CD4-positive, alpha-beta T cell treated with Interleukin-17A for 4 hours (primary cell): ENCODE measurements around the gene HSF5.

Experiments
- DNase-seq: peaks from one replicate; pipeline ENCODE4 v3.0.0-alpha.2; 2020; ENCODE audit warnings: mixed read lengths

The HSF5 gene

DNA sequence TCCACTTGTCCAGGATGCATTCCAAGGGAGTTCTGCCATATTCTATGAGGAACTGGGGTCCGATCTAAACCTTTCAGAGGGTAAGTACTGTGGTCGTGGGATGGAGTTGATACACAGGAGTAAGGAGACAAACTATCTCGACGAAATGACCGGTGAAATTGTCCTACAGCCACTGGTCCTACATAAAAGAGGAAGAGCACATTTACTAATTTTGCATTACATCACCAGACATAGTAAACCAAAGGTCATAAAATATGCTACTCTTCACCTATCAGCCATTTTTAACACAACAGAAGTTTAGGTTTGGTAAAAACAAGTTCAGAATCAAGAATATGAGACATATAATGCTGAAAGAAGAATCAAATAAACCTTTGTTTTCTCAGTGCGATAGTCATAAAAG is 8.1 kb downstream of the HSF5 start:
- no peak for DNase-seq

DNA sequence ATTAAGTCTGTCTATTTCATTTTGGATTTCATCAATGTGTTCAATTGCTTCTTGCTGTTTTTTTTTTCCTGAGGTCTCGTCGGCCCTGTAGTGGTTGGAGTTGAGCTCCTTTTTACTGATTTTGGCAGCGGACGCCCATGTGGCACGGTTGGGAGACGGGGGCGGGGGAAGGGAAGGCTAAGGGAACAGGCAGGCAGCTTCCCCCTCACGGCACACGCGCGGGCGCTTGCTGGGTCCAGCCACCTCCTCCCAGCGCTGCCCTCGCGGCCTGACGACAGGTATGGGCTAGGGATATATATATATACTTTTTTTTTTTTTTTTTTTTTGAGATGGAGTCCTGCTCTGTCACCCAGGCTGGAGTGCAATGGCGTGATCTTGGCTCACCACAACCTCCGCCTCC is 11.4 kb downstream of the HSF5 start:
- no peak for DNase-seq

DNA sequence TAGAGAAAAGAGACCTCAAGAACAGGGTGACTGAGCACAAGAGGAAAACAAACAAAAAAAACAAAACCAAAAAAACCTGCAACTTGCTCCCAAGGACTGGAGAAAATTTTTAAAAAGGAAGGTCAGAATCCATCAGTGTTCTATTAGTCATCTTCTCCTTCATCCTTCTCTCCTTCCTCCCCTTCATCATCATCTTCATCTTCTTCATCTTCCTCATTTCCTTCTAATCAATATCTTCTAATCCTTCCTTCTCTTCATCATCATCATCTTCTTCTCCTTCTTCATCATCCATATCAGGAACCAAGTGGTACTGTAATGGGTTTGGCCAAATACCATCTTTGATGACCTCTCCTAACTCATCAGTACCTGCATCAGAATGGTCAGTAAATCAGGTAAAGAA is 12.2 kb downstream of the HSF5 start:
- no peak for DNase-seq

DNA sequence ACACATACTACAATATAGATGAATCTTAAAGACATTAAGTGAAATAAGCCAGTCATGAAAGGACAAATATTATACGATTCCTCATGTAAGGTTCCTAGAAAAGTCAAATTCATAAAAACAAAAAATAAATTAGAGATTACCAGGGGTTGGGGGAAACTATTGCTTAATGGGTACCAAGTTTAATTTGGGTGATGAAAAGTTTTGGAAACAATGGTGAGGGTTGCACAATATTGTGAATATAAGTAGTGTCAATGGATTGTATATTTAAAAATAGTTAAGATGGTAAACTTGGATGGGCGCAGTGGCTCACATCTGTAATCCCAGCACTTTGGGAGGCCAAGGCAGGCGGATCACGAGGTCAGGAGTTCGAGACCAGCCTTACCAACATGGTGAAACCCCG is 17.9 kb downstream of the HSF5 start:
- DNase-seq: no peak

DNA sequence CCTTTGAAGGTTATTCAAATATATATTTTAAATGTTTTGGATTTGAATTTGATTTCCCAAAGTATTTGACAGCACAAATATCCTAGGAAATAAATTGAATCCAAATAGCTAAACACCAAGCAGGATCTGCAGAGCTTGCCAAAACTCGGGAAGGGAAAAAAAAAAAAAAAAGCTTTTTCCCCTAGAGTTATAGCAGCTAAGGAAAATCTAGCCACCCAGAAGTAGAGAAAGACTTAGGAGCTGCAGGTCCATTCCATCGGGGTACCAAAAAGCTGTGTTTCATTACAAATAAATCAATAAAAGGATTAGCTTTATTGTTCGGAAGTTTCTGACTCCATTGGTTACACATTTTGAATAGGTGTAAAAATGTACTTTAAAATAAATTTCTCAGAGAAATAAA is 19.3 kb downstream of the HSF5 start:
- DNase-seq: no peak

DNA sequence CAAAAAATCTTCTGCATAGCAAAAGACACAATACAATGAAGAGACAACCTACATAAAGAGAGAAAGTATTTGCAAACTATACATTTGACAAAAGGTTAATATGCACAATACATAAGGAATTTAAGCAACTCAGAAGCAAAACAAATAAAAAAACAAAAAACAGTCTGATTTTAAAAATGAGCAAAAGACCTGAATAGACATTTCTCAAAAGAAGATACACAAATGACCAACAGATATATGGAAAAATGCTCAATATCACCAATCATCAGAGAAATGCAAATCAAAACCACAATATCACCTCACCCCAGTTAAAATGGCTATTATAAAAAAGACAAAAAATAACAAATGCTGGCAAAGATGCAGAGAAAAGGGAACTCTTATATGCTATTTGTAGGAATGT is 32.7 kb downstream of the HSF5 start:
- no peak for DNase-seq

DNA sequence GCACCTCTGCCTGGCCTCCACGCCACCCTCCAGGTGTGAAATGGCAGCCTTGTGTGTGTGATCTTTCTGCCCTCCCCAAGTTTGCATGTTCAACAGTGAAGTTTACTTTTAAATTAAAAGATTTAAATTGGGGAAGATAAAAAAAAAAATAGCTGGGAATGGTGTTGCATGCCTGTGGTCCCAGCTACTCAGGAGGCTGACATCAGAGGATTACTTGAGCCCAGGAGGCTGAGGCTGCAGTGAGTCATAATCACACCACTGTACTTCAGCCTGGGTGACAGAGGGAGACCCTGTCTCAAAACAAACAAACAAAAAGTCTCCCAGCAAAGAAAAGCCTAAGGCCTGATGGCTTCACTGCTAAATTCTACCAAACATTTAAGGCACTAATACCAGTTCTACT is 35.5 kb downstream of the HSF5 start:
- DNase-seq: no peak

DNA sequence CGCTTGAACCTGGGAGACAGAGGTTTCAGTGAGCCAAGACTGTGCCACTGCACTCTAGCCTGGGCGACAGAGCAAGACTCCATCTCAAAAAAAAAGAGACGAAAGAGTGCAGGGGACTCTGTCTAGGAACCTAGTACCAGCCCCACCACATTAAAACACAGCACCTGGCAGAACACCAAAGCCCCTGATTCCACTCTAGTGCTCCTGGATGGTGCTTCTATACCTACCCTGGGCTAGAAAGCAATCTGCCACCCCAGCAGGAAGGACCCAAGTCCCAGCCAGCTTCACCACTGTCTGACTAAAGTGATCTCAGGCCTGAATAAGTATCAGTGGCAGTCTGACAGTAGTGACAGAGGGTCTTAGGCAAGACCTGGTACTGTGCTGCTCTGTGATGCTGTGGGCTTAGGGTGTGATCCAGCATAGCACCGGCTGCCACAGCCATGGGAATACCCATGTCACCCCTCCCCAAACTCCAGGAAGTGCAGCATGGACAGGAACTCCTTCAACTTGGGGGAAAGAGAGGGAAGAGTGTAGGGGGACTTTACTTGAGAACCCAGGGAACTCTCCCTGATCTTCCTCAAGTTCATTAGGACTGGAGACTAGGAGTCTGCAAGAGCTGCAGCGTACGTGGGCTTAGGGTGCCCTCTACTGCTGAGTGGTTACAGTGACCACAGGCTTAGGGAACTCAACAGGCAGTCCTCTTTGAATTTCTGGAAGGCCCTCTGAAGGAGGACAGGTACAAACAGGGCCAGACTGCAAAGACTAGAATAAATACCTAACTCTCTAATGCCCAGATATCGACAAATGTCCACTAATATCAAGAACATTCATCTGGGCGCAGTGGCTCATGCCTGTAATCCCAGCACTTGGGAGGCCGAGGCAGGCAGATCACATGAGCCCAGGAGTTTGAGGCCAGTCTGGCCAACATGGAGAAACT is 40.9 kb downstream of the HSF5 start:
- peak; percentile 72 for DNase-seq

DNA sequence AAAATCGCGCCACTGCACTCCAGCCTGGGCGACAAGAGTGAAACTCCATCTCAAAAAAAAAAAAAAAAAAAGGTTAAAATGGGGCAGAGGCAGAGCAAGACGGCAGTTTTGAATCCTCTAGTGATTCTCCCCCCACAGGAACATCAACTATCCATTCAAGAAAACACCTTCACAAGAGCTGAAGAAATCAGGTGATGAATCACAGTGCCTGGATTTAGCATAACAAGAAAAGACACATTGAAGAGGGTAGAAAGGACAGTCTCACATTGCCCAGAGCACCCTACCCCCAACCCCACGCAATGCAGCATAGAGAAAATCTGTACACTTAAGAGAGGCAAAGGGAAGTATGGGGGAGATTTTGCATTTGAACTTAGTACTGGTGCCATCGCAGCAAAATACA is 42.1 kb downstream of the HSF5 start:
- no peak for DNase-seq

DNA sequence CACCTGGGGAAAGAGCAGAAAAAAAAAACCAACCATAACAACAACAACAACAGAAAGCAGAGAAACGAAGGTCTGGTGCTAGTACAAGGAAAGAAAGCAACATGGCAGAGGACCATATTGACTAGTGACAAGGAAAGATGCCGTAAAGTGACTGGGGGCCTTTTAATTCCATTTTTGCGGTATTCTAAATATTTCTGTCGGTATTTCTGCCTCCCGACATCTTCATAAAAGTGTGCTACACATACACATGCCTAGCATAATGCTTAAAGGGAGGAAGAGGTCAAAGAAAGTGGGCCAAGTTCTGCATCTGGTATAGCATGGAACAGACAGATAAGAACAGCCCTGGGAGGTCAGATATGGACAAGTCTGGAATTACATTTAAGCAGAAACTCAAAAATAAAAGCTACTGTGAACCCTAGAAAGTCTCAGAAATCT is 51.4 kb downstream of the HSF5 start:
- DNase-seq: no peak

DNA sequence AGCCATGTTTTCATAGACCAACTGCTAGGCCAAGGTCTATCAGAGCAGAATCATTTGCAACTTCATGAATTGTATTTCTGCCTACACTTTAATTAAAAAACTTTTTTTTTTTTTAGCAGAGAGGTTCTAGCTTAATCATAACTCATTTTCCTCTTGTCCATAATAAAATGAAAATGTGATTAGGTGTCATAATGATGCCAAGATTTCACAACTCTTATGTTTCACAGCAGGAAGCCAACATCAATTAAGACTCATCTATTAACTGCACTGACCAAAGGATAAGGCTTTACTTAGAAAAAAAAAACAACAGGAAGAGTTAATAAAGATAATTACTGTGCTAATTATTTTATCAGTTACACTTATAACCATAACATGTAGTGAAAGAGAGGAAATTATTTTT is 52.0 kb downstream of the HSF5 start:
- no peak for DNase-seq

DNA sequence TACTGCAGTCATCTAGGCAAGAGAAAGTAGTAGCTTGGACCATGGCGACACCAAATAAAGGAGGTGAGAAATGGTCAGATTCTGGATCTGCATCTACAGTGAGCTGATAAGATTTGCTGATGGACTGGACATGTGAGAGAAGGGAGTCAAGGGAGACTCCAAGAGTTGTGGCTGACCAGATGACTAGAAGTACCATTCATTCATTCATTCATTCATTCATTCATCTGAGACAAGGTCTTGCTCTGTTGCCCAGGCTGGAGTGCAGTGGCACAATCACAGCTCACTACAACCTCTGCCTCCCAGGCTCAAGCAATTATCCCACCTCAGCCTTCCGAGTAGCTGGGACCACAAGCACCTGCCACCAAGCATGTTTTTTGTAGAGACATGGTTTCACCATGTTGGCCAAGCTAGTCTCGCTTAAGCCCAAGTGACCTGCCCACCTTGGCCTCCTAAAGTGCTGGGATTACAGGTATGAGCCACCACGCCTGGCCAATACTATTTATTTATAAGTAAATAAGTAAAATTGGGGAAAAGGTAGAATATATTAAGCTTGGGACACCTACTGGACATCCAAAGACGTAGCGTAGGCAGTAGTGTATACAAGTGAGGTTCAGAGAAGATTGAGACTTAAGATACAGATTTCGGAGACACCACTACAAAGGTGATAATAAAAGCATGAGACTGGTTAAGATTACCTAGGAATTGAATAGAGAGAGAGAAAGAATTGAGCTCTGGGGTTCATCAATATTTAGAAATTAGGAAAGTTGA is 55.2 kb downstream of the HSF5 start:
- DNase-seq: no peak

DNA sequence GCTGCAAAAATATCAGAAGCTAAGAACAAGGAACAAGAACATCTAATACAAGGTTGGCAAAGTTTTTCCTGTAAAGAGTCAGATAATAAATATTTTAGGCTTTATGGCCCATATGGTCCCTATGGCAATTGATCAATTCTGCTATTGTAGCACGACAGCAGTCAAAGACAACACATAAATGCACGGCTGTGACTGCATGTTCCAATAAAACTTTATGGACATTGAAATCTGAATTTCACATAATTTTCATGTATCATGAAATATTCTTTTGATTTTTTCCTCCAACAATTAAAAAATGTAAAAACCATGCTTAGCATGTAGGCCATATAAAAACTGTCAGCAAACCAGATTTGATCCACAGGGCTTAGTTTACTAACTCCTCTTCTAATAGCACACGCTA is 60.4 kb downstream of the HSF5 start:
- DNase-seq: no peak

DNA sequence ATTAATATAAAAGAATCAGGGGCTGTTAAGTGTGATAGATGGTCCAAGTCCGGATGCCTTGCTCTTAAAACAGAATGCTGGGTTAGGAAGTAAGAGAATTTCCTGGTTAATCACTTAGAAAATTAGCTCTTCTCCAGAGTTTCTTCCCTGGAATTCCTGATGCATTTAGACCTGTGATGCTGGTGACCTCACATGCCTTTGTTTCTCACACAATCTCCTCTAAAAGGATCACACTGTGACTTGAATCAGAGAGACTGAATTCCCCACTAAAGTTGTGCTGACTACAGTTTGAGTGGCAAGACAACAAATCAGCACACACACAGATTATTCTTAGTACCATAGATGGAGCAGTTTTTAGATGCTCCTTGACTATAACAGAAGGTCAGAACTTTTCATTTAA is 66.5 kb downstream of the HSF5 start:
- no peak for DNase-seq

DNA sequence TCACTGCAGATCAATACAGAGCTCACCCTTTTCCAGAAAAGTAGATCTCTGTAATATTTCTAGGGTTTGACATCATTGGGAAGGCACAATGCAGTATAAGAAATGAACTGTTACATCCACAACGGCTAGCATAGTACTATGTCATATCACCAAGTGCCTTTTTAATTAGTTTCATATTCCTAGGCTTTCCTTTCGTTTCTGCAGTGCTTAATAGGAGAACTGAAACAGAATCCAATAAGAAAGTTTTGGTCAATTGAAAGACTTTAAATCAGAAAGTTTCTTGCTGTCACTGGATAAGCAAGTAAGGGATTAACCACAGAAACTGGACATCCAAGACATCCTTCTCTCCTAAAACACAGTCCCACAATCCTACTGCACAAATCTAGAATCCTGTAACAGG is 67.4 kb downstream of the HSF5 start:
- no peak for DNase-seq

DNA sequence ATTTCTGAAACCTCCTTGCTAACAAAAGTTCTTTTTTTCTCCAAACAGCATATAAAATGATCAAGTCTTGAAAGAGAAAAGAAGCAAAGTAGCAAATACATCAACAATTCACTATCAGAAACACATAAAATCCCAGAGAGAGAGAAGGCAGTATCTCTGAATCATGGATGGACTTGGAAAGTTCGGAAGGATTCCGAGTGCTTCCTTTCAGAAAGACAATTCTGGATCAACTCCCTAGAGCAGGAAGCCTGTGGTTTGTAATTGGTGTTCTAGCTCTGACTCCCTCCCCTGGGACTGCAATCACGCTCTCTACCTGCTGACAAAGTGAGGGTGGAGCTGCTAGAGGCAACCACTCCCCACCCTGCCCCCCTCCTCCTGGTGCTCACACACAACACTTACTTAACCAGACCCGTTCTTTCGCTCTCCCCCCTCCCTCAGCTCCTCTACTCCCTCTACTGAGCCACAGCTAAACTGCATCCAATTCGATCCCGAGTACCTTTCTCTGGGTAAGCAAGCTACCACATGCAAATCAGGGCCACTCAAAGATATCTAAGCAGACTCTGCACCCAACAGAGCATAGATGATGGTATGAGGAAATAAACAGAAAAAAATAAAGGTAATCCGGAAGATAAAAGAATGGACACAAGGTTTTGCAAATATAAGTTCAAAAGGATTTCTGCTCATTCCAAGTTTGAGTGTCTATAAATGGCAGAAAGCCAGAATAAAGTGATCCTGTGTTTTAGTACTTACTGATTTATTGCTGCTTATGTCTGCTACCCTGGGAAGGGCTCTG is 70.7 kb downstream of the HSF5 start, which contains the start of gene RNF43:
TSS of gene RNF43 (minus strand) at position 235 of the 793 bp plus-strand sequence. CDS start 1,957 bp downstream, outside the sequence.
- peak; percentile 92 for DNase-seq

DNA sequence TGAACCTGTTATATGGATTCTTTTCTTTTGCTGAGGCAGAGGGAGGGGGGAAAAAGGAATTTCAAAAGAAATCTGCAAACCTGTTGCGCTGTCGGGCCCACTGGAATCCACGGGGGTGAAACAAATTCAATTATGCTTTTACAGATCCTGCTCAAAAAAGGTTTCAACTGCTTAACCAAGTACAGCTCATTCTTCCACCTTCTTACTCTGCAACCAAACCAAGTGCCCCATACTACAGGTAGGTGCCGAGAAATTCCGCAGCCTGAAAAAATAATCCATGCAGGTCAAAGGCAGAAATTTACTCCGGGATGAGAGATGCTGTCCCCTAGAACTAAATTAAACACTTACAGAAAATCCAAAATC is 71.3 kb downstream of the HSF5 start:
- DNase-seq: no peak

DNA sequence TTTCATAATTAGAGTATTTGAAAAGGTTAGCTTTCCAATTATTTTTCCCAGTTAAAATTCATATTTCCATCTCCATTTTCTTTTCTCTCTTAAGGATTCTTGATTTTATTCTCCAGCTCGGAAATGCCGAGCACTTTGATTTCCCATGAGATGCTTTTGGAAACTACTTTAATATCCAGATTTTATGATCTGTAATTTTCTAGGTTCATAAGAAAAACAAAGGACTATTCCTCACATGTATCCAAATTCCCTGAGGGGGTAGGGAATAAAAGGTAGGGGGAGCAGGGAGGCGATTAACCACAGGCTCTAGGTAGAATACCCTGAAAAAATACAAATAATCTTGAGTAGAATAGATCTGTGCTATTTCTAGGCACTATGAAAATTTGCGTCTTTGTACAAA is 71.8 kb downstream of the HSF5 start:
- no peak for DNase-seq

DNA sequence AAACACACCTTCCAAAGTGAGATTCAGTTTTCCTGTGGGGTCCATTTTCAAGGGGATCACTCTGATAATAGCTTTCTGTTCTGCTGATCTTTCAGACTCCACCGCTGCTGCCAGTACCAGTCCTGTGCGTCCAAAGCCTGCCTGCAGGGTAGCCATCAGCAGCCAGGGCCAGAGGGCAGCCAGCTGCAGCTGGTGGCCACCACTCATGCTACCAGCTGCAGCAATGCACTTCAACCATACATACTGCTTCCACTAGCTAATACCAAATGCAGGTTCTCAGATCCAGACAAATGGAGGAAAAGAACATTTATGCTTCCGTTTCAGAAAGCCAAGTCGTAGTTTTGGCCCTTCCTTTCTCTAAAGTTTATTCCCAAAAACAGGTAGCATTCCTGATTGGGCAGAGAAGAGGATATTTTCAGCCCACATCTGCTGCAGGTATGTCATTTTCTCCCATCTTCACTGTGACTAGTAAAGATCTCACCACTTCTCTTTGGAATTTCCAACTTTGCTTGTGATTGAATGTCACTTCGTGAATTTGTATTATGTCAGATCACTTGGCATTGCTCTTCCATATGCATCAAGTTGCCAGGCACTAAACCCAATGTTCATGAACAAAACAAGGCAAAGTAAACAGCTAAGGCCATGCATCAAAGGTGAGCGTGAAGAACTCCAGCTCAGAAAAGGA is 72.7 kb downstream of the HSF5 start:
- DNase-seq: no peak

DNA sequence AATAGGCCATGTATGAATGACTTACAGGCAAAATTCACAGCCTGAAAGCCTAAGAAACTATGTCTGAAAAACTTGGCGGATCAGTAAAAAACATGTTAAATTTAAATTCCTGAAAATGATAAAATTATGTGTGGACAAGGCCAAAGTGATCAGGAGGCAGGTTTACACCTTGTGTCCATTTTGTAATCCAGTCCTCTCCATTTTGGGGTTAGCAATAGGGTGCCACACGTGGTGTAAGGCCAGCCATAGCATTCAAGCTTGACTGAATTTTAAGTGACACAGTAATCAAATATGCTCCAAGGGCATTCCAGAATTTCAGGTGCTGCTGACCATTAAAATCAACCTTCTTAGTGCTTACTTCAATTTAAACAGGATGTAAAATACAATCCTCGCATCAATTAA is 73.6 kb downstream of the HSF5 start:
- no peak for DNase-seq

DNA sequence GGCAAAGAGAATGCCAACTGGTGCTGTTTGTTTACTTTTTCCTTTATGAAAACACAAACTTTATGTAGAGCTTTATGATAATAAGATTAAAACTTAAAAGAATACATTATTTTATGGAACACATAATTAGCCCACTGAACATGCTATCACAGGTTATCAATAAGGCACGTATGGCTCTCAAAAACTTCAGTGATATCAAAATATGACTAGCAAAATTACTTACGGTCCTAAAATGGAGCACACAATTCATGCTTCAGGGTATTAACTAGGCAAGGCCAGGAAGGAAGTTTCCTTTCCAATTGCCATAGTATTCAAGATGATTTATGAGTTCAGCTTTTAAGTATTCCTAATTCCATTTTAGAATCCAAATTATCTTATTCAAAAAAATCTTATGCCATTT is 74.5 kb downstream of the HSF5 start:
- DNase-seq: no peak

DNA sequence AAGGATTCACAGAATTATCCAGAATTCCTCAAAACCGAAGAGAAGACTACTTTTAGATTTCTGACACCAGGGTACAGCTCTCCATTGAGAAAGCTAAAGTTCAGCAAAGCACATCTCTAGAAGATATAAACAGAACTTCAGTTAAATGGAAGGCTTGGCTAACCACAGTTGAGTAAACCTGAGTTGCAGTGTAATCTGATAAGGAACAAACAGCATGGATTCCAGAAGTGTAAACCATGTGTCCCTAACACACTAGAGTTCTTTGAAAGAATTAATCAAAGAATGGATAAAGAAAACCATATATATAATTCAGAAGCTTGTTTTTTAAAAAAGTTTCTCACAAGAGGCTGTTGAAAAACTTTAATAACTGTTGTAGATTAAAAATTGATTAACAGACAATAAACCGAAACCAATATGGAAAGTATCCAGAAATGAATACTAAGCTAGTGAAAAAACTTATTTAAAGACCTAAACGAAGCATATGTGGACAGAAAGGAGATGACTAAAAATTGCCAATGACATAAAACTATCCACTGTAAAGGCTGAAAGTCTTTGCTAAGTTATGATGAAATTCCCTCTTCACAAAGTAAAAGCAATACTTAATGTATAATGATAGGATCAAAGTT is 75.1 kb downstream of the HSF5 start:
- DNase-seq: no peak
